ENCODE results near the gene LAMA5.

Gene LAMA5

DNA sequence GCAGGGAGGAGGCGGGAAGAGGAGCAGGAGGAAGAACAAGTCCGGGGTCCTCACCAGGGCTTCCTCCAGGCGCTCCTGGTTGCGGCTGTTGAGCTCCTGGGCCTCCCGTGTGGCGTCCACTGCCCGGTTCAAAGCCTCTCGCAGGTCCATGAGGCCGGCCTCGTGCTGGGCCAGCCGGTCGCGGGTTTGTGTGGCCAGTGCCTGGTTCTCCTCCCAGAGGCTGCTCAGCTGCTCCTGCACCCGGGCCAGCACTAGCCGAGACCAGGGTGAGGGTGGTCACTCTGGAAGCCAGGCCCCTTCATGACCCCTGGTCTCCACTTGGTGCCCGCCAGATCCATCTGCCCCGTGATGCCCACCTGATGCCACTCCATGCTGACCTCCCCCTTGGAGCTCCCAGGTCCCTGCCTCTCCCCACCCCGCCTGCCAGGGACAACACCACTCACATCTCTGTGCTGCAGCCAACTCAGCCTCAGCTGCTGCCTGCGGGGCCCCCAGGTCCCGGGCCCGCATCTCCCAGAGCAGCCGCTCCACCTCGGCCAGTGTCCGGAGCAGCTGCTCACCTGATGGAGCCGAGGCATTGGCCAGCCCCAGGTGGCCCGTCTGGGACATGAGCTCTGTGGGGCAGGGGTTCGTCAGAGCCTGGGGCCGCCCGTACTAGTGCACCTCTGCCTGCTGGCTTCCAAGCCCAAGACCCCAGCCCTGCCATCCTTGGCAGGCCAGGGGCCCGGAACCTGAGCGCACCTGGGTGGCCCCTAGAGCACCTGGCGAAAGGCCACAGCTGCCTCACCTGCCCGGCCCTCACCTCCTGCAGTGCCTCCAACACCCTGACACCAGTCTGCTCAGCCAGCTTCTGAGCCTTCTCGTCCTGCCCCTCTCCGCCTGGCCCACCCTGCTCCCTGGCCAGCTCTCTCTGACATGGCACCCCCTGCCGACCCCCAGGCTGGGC, 48.4 kb downstream of the LAMA5 start:
- DNase-seq (ENCODE audit: low read depth in 1 of 2, low spot score in 1 of 2): no peak

DNA sequence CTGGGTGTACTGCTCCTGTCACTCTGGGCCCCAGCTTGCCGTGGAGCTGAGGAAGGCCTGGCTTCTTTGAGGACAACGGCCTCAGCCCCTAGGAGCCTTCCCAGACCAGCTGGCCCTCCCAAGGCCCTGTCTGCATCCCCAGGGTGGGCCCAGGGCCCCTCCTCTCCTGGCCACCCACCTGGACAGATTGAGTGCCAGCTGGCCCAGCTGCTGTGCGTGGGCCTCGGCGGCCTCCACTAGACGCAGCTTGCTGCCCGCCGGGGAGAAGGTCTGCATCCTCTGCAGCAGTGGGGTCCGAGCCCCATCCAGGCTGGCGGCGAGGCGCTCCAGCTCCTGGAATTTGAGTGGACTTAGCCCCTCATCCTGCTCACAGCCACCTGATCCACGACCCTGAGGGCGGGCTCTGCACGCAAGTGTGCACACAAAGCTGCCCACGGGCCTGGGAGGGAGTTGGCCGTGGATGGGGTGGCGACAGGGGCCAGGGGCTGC, 49.9 kb downstream of the LAMA5 start:
- no peak for DNase-seq (ENCODE audit: low read depth in 1 of 2, low spot score in 1 of 2)

DNA sequence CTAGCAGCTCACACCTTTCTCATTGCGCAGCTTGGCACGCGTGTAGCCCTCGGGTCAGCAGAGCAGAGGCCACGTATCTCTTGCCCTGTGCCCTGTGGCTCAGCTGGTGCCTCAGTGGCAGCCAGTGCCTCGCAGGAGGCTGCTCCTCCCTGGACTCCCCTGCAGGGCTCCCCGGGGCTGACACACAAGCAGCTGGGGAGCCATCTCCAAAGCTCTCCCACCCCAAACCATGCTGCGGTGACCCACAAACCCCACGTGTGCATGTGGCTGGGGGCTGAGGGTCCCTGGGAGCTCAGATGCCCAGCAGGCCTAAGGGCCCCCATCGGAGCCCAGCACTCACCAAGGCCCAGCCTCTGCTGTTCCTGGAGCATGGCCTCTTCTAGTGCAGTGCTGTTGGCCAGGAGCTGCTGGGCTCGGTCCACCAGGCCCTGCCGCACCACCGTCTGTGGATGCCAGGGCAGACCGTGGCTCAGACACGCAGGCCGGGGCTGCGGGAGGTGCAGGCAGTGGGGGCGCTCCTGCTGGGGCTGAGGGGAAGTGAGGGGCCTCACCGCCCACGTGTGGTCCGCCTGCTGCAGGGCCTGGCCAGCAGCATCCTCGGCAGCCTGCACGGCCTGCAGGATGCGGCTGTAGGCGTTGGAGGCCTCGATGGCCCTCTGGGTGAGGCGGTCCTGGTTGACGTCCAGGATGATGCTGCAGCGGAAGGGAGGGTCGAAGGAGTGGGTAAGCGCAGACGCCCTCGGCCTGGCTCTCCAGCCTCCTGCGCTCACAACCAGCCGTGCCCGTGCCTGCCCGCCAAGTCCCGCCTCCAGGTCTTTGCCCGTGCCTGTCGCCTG, 50.6 kb downstream of the LAMA5 start:
- DNase-seq (ENCODE audit: low read depth in 1 of 2, low spot score in 1 of 2): no peak

DNA sequence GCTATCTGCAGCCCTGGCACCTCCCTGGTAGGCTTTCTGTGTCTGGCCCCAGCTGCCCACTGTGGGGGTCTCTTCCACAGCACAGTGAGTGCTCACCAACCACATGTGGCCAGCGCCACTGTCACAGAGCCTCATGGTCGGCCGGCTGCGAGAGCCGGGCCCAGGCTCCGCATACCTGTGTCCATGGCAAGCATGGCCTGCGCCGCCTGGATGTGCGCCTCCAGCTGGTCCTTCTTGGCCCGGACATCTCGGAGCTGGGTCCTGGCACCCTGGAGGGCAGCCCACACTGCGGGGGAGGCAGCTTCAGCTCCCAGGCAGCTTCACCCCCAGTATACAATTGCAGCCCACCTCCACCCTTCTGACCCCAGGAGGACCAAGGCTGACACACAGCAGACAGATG, 51.3 kb downstream of the LAMA5 start:
- DNase-seq (ENCODE audit: low read depth in 1 of 2, low spot score in 1 of 2): no peak

DNA sequence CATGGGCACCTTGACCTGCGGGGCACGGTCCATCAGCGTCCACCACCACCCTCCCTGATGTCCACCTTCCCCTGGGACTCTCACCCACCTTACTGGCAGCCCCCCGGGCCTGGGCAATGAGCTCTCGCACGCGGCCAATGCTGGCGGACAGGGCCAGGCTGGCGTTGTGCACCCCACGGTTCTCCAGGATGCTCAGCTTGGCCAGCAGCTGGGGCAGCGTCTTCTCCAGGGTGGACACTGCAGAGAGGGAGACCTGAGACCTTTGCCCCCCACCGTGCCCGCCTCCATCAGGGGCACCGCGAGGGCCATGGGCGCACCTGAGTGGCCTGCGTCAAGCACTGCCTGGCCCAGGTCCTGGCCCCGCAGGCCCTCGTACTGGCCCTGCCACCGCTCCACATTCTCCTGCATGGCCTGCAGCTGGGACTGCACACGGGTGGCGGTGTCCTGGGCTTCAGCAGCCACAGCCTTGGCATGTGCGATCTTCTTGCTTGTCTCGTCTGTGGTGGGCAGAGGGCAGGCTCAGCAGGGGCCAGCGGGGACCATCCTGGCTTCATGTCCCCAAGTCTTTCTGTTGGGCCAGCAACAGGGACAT, 52.3 kb downstream of the LAMA5 start:
- no peak for DNase-seq (ENCODE audit: low read depth in 1 of 2, low spot score in 1 of 2)

DNA sequence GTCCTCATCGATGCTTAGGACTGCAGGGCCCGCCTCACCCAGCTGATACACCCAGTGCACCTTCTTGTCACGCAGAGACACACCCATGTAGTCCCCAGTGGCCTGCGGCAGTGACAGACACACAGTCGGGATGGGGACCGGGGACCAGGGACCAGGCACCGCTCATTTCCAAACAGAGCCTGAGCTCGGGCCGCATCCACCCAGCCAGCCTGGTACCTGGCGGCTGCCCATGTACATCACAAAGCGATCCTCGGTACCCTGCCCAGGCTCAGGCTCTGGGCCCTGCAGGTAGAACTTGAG, 52.8 kb downstream of the LAMA5 start:
- no peak for DNase-seq (ENCODE audit: low read depth in 1 of 2, low spot score in 1 of 2)

DNA sequence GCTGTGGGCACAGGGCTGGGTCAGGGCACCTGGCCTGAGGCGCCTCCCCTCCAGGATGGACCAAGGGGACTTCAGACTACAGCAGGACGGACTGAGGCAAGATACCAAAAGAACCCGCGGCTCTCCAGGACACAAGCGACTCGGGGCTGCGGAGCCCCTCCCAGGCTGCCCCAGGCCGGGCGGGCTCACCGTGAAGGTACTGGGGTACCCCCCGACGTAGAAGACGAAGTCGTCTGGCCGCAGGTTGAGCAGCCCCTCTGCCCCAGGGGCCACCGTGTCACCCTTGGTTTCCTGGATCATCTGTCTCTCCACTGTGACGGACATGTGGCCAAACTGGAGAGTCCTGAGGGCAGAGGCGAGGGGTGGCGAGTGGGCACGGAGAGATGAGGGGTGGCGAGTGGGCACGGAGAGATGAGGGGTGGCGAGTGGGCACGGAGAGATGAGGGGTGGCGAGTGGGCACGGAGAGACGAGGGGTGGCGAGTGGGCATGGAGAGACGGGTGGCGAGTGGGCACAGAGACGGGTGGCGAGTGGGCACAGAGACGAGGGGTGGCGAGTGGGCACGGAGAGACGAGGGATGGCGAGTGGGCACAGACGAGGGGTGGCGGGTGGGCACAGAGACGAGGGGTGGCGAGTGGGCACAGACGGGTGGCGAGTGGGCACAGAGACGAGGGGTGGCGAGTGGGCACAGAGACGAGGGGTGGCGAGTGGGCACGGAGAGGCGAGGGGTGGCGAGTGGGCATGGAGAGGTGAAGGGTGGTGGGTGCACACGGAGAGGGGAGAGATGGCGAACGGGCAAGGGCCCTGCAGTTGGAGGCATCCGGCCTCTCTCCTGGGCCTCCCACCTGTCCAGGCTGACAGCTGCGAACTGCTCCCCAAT, 53.4 kb downstream of the LAMA5 start:
- DNase-seq (ENCODE audit: low read depth in 1 of 2, low spot score in 1 of 2): no peak

DNA sequence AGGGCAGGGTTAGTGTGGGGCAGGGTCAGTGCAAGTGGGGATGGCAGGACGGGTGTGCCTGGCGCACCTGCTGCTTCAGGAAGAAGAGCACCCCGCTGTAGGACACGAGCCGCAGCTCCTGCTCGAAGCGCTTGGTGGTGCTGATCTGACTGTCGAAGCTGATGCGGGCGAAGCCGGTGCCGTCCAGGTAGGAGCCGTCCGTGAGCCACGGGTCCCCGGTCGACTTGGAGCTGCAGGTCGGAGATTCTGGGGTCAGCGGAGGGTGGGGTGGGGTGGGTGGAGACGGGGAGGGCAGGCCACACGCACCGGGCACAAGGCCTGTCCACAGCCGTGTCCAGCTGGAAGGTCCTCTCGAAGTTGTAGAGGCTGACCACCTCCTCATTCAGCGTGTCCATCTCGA, 54.1 kb downstream of the LAMA5 start:
- DNase-seq (ENCODE audit: low read depth in 1 of 2, low spot score in 1 of 2): no peak

DNA sequence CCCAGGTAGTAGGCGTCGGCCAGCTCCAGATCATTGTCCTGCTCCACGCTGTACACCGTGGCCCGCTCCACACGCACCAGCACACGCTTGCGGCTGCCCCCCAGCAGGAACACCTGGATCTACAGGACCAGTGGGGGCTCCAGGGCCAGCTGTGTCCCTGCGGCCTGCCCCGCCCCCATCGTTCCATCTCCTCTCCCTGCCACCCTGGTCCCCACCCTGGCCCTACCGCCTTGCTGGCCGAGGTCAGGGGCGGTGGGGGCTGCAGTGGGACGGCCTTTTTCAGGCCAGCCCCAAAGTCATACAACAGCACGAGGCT, 54.5 kb downstream of the LAMA5 start:
- DNase-seq (ENCODE audit: low read depth in 1 of 2, low spot score in 1 of 2): no peak

DNA sequence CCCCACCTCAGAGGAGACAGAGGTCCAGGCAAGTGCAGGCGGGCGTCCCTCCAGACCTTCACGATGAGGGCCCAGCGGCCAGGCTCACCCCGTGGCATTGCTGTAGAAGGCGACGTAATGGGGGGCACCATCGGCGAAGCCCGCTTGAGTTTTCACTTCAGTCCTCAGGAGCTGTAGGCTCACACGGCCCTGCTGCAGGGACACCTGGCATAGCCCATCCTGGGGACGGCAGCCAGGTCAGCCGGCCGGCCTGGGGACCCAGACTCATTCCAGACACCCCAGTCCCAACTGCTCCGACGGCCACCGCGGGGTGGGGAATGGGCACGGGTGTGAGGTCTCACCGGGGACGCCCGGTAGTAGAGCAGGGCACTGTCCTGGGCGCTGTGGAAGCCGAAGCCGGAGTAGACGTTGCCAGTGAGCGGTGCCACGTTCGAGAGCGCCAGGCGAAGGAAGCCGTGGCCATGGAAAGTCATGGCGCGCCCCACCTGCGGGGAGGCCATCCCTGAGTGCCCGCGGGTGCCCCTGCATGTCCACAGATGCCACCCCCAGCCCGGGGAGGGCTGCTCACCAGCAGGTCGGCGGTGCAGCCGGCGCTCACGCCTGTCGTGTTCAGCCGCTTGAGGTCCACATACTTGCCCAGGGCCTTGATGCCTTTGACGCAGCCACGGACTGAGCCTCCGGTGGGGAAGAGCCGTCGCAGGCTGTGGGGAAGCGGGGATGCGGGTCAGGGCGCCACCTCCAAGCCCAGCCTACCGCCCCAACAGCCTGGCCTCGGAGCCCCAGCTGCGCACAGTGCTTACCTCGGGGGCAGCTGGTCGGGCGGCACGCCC, 55.1 kb downstream of the LAMA5 start:
- DNase-seq (ENCODE audit: low read depth in 1 of 2, low spot score in 1 of 2): no peak

DNA sequence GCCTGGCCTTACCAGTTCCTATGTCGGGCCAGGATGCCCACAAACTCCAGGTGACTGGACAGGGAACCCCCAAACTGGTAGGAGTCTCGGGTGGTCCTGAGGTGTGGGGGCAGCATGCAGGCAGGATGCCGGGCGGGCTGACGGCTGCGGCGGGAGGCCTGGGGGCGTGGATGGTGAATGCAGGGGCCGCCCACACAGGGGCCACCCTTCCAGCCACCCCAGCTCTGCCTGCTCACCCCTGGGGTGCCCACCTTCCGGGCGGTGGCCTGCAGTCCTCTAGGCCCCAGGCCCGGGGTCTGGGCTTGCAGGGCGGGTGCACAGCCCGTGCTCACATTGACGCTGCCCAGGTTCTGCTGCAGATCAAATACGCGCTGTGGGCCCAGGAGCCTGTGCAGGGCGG, 56.0 kb downstream of the LAMA5 start:
- no peak for DNase-seq (ENCODE audit: low read depth in 1 of 2, low spot score in 1 of 2)

DNA sequence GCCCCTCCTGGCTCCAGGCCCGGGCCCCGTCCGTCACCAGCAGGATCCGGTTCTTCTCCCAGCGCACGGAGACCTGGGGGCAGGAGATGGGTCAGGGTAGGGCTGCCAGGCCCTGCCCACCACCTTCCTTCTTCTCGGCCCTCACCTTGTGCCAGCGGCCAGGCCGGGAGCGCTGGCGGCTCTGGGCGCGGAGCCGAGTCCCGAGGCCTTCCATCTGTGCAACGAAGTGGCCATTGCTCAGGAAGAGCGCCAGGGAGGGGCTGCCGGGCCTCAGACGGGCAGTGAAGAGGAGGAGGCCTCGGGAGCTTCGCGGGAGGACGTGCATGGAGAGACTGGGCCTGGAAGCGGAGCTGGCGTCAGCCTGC, 56.4 kb downstream of the LAMA5 start:
- no peak for DNase-seq (ENCODE audit: low read depth in 1 of 2, low spot score in 1 of 2)

DNA sequence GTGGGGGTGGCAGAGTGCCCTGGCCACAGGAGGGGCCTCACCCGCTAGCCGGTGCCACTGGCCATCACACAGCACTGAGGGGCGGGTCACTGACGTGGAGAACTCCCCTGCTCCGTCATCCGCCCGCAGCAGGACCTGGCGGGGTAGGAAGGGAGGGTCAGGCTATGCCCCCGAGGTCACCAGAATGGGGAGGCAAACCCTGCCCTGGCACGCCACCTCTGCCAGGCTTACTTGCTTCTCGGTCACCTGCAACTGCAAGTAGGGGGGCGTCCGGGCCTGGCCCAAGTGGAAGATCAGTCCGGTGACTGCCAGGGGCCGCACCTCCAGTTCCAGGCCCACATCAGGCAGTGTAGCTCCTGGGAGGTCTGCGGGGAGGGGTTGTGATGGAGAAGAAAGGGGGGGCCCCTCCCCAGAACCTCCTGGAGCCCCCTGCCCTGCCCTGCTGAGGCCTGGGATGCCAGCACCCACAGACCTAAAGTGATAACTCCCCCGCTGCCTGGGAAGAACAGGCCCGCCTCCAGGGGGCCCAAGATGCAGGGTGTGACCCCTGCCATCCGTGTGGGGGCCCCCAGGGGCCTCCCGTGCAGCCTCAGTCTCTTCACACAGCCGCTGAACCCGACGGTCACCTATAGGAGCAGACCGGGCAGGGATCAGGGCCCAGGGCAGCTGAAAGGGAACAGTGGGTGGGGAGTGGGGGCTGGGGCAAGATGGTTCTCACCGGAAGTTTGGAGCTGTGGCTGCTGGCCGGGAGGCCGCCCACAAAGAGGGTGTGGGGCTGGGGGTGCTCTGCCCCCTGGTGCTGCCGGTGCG, 57.0 kb downstream of the LAMA5 start:
- no peak for DNase-seq (ENCODE audit: low read depth in 1 of 2, low spot score in 1 of 2)

DNA sequence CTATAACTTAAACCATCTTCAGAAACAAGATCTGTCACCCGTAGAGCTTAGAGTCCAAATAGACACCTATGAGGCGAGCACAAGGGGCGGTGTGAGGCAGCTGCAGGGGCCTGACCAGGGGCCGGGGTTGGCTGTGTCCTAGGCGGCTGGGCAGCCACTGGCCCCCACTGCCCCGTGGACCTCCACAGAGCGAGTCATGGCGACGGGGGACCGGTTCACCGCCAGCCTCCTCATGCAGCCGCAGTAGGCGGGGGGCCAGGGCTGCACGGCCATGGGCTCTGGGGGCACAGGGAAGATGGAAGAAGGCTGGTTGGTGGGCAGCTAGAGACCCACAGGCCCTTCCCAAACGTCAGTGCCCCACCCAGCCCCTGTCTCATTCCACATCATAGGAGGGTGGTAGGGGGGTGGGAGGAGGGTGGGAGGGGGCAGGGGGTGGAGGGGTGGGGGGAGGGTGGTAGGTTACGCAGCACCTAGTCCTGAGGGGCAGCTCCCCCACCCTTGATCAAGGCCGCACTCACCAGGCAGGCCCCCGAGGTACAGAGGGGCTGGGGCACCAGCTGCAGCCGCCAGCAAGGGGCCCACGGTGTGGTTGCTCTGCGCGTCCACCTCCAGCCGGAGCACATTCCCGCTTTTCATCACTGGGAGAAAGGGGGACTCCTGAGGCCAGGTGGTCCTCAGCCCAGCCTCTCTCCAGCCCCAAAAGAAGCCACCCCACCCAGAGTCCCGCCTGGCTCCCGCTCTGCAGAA, 57.7 kb downstream of the LAMA5 start:
- DNase-seq (ENCODE audit: low read depth in 1 of 2, low spot score in 1 of 2): no peak

DNA sequence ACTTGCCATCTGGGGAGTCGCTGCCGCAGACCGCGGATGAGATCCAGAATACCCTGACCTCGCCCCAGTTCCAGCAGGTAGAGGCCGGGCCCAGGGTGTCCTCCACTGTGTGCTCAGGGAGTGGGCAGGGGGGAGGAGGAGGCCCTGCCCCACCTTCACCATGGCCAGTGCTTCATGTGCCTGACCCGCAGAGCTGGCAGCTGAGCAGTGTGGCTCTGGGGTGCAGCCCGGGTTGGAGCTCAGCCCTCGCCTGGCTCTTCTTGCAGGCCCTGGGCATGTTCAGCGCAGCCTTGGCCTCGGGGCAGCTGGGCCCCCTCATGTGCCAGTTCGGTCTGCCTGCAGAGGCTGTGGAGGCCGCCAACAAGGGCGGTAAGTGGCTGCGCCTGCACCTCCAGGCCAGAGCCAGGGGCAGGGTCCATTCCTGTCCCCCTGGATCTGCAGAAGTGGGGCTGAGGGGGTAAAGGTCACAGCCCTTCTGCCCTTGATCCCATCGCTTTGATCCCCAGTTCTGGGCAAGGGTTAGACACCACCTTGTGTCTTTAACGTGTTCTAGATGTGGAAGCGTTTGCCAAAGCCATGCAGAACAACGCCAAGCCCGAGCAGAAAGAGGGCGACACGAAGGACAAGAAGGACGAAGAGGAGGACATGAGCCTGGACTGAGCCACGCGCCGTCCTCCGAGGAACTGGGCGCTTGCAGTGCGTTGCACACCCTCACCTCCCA, 58.9 kb downstream of the LAMA5 start:
- no peak for DNase-seq (ENCODE audit: low read depth in 1 of 2, low spot score in 1 of 2)

DNA sequence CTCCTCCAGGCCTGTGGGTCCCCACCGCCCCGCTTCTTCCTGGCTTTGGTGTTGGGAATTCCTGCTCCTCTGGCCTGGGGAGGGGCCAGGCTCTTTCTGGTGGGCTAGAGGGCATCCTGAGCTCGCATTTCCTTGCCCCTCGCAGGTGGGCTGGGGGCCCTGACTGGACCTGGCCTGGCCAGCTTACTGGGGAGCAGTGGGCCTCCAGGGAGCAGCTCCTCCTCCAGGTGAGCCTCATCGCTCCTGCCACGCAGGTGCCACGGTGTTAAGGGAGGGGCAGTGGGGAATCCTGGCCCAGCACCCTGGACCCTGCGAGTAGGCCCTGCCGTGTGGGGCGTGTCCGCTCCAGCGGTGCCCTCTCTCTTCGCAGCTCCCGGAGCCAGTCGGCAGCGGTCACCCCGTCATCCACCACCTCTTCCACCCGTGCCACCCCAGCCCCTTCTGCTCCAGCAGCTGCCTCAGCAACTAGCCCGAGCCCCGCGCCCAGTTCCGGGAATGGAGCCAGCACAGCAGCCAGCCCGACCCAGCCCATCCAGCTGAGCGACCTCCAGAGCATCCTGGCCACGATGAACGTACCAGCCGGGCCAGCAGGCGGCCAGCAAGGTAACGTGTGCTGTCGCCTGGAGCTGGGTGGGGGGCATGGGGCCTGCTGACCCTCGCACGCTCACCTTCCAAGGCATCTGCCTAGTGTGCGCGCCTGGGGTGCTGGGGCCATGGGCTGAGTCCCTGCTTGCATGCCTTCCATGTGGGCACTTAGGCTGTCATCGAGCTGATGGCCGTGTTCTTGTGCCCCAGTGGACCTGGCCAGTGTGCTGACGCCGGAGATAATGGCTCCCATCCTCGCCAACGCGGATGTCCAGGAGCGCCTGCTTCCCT, 59.6 kb downstream of the LAMA5 start:
- no peak for DNase-seq (ENCODE audit: low read depth in 1 of 2, low spot score in 1 of 2)
